HG03442 (cell line): ENCODE data around the gene COQ7.

Experiments used
- ATAC-seq: cut with Tn5 transposase; IDR thresholded peaks from one replicate; pipeline ENCODE4 v1.9.1; 2021; ENCODE audit warnings: mild to moderate bottlenecking, moderate library complexity; ENCODE audit not compliant: unreplicated experiment

COQ7 gene

GRCh38 chr16:19110537-19111360, 43.3 kb downstream of the COQ7 start:
- ATAC-seq = no peak

DNA sequence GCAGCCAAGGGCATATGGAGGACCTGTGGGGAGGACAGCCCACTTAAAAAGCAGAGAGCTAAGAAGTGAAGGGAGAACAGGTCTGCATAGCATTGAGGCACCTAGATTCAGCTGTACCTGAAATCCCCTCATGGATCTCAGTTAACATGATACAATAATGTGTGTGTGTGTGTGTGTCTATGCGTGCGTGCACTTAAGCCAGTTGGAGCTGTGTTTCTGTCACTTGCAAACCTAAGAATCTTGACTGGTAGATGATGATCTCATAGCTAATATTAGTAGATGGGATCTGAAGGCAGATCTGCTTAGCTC, 44.6 kb downstream of the COQ7 start:
- ATAC-seq = no peak

DNA sequence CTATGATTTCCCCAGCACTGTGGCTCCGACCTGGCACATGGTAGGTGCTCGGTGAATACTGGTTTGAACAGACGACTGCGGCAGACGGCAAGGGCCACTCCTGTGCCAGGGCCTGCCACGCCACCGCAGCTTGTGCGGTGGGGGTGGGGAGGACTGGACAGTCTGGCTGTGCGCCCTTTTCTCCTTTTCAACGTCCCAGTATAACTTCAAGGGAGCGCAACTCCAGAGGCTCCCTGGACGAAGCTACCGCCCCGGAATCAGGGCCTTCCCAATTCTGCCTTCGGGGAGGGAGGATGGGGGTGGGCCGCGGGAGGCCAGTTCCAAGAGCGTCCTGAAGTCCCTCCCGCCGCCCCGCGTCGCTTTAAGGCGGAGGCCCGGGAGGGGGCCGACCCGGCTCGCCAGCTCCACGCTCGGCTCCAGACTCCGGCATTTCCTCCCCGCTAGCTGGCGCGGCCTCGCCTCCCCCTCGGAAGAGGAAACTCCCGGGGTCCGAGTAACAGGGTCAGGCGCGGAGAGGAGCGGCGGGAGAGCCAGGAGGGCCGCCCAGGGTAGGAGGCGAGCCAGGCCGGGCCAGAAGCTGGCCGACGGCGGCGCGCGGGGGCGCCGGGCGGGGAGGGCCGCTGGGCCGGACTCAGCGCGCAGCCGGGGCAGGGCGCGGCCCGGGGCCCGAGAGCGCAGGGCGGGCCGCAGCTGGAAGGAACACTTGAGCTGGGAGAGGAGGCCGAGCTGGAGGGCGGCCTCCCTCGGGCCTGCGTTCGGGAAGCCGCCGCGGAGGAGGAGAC, 46.4 kb downstream of the COQ7 start, which contains the start of gene ITPRIPL2:
TSS of gene ITPRIPL2 (plus strand) at position 388 of the 782 bp plus-strand sequence. CDS start 498 bp downstream, outside the sequence.
- no peak for ATAC-seq

- no peak for ATAC-seq
Measured at GRCh38 chr16:19114359-19115147, 47.1 kb downstream of the COQ7 start.

- ATAC-seq = no peak
Measured at GRCh38 chr16:19115148-19116021, 48.0 kb downstream of the COQ7 start.

DNA sequence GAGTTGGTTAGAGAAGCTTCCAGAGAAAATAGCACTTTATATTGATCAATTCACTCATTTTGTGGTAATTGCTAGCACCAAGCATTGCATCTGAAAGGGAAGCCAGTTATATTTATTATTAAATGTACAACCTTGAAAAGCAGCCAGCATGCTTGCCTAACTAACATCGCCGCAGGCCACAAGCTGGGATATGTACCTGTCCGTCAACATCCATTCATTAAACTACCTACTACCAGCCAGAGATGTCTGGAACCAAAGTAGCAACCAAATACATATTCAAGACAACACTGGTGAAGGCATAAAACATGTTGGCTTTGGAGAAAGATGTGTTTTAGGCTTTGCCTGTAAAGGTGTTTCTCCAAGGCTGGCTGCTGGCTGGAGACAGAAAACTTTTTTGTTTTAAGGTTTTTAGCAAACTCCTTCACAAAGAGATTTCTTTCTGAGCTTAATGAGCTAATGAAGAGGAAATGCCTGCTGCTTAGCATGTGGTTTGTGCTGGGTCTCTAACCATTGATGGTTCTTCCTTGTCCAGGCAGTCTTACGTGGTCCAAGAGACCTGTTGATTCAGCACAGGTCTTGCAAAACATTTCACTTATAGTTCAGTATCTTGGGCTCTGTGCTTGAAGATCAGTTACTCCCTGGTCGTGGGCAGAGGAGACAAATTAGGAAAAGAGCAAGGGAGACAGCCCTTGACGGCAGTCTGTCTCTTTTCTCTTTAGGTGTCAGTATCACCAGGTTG, 49.5 kb downstream of the COQ7 start:
- ATAC-seq = no peak

- ATAC-seq = no peak
Measured at GRCh38 chr16:19118938-19119431, 51.6 kb downstream of the COQ7 start.

- no peak for ATAC-seq
Measured at GRCh38 chr16:19119564-19119963, 52.1 kb downstream of the COQ7 start.

DNA sequence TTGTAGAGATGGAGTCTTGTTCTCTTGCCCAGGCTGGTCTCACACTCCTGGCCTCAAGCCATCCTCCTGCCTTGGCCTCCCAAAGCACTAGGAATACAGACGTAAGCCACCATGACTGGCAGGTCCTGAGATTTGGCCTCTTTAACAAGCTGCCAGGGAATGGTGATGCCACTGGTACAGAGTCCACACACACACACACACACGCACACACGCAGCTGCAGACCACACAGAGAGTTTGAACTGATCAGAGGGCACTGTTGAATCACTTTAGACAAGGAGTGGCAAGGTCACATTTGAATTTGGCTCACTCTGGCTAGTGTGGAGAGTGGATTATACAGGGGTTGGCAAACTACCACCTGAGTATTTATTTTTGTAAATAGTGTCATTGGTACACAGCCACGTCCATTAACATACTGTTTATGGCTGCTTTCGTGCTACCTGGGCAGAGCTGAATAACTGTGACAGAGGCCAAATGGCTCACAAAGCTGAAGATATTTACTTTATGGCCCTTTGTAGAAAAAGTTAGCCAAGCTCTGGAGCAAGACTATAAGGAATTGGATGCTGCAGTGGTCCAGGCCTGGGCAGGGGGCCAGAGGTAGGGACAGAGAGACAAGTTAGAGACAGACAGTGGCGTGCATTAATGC, 56.2 kb downstream of the COQ7 start:
- no peak for ATAC-seq

DNA sequence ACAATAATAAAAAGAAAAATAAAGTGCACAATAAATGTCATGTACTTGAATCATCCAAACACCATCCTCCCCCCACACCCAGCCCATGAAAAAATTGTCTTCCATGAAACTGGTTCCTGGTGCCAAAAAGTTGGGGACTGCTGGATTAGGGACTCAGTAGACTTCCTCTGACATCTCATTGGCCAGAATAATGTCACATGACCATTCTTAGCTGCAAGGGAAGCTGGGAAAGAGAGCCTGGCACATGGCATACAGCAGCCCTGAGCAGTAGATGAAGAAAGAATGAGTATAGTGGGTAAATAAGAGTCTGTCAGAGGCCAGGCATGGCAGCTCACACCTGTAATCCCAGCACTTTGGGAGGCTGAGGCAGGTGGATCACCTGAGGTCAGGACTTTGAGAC, 58.9 kb downstream of the COQ7 start:
- no peak for ATAC-seq

DNA sequence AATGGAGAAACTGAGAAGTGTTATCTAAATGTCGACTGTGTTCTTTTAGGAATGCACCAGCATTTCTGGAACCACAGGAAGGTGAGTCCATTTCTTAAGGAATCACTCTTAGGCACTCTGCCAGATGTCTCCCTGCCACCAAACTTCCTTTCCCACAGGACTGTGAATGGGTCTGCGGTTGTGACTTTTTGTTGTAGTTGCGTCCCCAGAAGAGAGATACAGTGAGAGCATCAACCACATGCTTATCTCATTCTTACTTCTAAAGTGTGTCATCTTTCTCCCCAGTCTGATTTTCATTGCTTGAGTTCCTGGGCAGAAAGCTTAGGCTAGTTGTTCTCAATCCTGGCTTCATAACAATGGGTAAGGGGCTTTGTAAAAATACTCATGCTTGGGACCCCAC, 59.8 kb downstream of the COQ7 start:
- ATAC-seq = peak; percentile 22

DNA sequence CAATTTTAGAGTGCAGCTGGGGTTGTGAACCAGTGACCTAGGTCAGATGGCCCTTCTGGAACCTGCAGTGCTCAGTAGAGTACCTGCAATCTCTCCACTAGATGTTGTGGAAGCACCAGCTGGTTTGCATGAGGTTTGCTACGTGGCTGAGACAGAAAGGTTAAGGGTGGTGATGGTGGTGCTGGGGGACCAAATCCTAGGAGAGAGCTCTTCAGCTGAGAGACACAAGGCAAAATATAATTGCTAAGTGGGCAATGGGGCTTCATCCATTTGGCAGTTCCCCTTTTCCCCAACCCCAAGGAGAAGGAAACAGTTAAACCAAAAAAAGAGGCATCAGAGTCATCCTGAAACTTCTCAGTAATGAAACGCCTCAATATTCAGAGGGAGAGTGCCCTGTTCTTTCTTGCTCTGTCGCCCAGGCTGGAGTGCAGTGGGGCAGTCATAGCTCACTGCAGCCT, 60.3 kb downstream of the COQ7 start:
- peak; percentile 59 for ATAC-seq

DNA sequence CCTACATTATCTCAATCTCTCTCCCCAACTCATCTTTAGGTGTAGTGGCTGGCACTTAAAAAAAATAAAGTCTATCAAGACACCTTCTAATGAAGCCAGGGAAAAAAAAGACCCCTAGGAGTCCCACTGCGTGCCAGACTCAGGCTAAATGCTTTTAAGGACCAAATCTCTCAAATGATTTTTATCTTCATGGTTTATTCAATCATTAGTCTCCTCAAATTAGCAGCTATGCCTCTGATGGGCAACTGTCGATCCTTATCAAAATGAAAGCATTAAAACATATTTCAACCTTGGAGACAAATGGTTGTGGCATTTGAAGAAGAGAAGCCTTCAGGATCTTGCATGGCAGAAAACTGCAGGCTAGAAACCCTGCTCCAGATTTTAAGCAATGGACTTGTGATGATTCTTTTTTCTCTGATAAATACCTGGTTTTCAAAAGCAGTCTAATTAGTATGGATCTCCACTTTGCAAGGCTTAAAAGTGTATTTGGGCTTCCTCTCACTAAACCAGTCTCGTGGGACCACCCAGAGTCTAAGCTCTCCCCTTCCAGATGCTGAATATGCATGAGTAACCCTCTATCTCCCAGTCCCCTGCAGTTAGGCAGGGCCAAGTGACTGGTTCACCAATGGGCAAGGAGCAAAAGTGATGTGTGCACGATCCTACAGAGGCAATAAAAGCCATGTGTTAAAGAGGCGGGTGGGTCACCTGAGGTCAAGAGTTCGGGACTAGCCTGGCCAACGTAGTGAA, 61.2 kb downstream of the COQ7 start:
- no peak for ATAC-seq
